Endometrial microvascular endothelial cells (primary cell): ENCODE results near the gene RWDD2A. TPM values are rescaled to one million over a fixed set of nuclear protein-coding genes. Genes with fewer than 3 reads are reported as not detected.

Source experiments
- total RNA-seq: library from RNA; depleted of rRNA; stranded (reverse); fragments of >200 nt; gene quantifications from one replicate; pipeline ENCODE4 v1.2.3, GENCODE V29; 2015; ENCODE audit errors: inconsistent ontology term

The RWDD2A gene
- total RNA-seq, 1 donor from 2014 or later, result 2.3 TPM

Other genes with a start within 250 kb of the RWDD2A start
- gene UBE3D, start 127.5 kb upstream of the RWDD2A start, total RNA-seq, result 10.7 TPM
- gene DOP1A, start 125.7 kb upstream of the RWDD2A start, total RNA-seq, result 15.1 TPM
- 54.1 TPM for gene PGM3, start 92 bp upstream of the RWDD2A start, total RNA-seq
- gene ME1, start 237.7 kb downstream of the RWDD2A start, total RNA-seq, result 22.7 TPM